Hepatocyte (in vitro differentiated cells): ENCODE data around the gene BRPF3. TPM values are rescaled to one million over a fixed set of nuclear protein-coding genes. Genes with fewer than 3 reads are reported as not detected.

ENCODE experiments used
- DNase-seq: peaks from one replicate; pipeline ENCODE4 v3.0.0-alpha.2; 2016; ENCODE audit warnings: low spot score
- H2AFZ ChIP-seq: fragments of 200-600 bp; sonication (generic); 2 replicates; pipeline ENCODE4 v1.6.0; 2016; ENCODE audit warnings: antibody characterized with exemption, mild to moderate bottlenecking
- H3K27ac ChIP-seq: fragments of 200-600 bp; sonication (generic); 2 replicates; pipeline ENCODE4 v1.5.1; 2016; ENCODE audit warnings: mild to moderate bottlenecking
- H3K27me3 ChIP-seq: fragments of 200-600 bp; sonication (generic); 2 replicates; pipeline ENCODE4 v1.6.1; 2016
- H3K36me3 ChIP-seq: fragments of 200-600 bp; sonication (generic); replicated peaks from 2 replicates; pipeline ENCODE4 v1.5.1; 2016; ENCODE audit warnings: low read depth; ENCODE audit not compliant: insufficient read depth
- H3K4me1 ChIP-seq: fragments of 200-600 bp; sonication (generic); 2 replicates; pipeline ENCODE4 v1.5.1; 2016; ENCODE audit warnings: mild to moderate bottlenecking, moderate library complexity; ENCODE audit not compliant: insufficient read depth
- H3K4me2 ChIP-seq: fragments of 200-600 bp; sonication (generic); 2 replicates; pipeline ENCODE4 v1.6.0; 2016
- H3K4me3 ChIP-seq: fragments of 200-600 bp; sonication (generic); 2 replicates; pipeline ENCODE4 v1.5.1; 2016; ENCODE audit warnings: mild to moderate bottlenecking
- H3K79me2 ChIP-seq: fragments of 200-600 bp; sonication (generic); 2 replicates; pipeline ENCODE4 v1.6.0; 2017; ENCODE audit warnings: mild to moderate bottlenecking
- H3K9me2 ChIP-seq: fragments of 200-600 bp; sonication (generic); replicated peaks from 2 replicates; pipeline ENCODE4 v1.6.0; 2017; ENCODE audit warnings: mild to moderate bottlenecking; ENCODE audit not compliant: insufficient read depth
- H3K9me3 ChIP-seq: fragments of 200-600 bp; sonication (generic); 2 replicates; pipeline ENCODE4 v1.5.1; 2016; ENCODE audit warnings: low read depth, mild to moderate bottlenecking
- H4K20me1 ChIP-seq: fragments of 200-600 bp; sonication (generic); 2 replicates; pipeline ENCODE4 v1.6.0; 2016; ENCODE audit warnings: mild to moderate bottlenecking; ENCODE audit not compliant: insufficient read depth, poor library complexity, severe bottlenecking
- EZH2 ChIP-seq: fragments of 200-600 bp; sonication (generic); IDR thresholded peaks from 2 replicates; pipeline ENCODE4 v1.6.1; 2016; ENCODE audit warnings: antibody characterized with exemption, mild to moderate bottlenecking, borderline replicate concordance
- EZH2phosphoT487 ChIP-seq: fragments of 200-600 bp; sonication (generic); IDR thresholded peaks from one replicate; pipeline ENCODE4 v1.6.1; 2018; ENCODE audit warnings: antibody characterized with exemption, mild to moderate bottlenecking, low read depth, moderate library complexity; ENCODE audit not compliant: unreplicated experiment, severe bottlenecking
- WGBS: methylation state at CpG from one replicate; pipeline ENCODE4 v1.1.6; 2016; ENCODE audit warnings: low lambda C conversion rate; ENCODE audit errors: missing lambda C conversion rate; 5-methylcytosine and 5-hydroxymethylcytosine counted together
- polyA plus RNA-seq: library from polyadenylated mRNA; unstranded; fragments of >200 nt; fragmentation: Nextera tagmentation; extraction: Ambion mirVana; gene quantifications from 2 replicates; pipeline ENCODE4 v1.2.1, GENCODE V29; 2016
- total RNA-seq: library from RNA; depleted of rRNA; stranded (reverse); fragments of >200 nt; gene quantifications from 2 replicates; pipeline ENCODE4 v1.2.3, GENCODE V29; 2014
- TF ChIP-seq, protein P1 (sequence below): fragments of 200-600 bp; sonication (generic); IDR thresholded peaks from 2 replicates; pipeline ENCODE4 v1.5.1; 2016; ENCODE audit warnings: antibody characterized with exemption, mild to moderate bottlenecking; ENCODE audit not compliant: poor library complexity

BRPF3 gene
- total and polyA plus RNA-seq, 2 experiments from 2014 or later: 25.5 to 31.4 TPM

DNA sequence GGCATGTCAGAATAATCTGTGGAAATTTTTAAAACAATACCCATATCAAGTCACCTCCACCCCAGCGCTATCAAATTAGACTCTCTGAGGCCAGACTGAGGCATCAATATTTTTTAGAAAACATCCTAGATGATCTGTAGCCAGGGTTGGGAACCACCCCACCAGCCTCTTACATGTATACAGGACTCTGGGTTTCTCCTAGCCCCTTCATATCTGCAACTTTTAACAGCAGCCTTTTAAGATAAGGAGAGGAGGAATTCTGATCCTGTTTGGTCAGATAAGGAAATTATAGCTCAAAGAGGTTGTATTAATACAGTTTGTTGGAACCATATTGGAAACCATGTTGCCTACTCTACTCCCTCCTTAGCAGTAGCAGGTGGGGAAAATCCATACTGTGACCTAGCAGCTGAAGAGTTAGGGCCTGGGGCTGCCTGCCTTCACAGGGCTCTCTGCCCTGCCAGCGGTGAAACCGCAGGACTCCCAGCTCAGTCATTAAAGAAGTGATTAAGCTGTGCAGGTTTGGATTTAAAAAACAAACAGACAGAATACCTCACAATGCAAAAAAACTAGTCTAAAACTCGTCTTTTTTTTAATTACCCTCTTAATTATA lies 30.0 kb downstream of the BRPF3 start:
- WGBS: 70% methylated on average over 4 of the region's 4 CpGs
- Histone ChIP-seq H3K4me2 (no peak overlapping the region), H3K79me2 (peaks cover 15% of the 10 kb centered on the region), H3K9me3 (no peaks in the 10 kb centered on the region), H3K4me1 (peaks cover 17% of the 10 kb centered on the region), H3K27me3 (no peaks in the 10 kb centered on the region), H3K27ac (peak overlapping the region; percentile 5), H3K9me2 (no peaks in the 10 kb centered on the region), H3K36me3 (no peaks in the 10 kb centered on the region), H4K20me1 (peaks cover 7% of the 10 kb centered on the region), H3K4me3 (no peak overlapping the region), H2AFZ (no peak overlapping the region)
- DNase-seq: no peak
- TF ChIP-seq, protein P1, sequence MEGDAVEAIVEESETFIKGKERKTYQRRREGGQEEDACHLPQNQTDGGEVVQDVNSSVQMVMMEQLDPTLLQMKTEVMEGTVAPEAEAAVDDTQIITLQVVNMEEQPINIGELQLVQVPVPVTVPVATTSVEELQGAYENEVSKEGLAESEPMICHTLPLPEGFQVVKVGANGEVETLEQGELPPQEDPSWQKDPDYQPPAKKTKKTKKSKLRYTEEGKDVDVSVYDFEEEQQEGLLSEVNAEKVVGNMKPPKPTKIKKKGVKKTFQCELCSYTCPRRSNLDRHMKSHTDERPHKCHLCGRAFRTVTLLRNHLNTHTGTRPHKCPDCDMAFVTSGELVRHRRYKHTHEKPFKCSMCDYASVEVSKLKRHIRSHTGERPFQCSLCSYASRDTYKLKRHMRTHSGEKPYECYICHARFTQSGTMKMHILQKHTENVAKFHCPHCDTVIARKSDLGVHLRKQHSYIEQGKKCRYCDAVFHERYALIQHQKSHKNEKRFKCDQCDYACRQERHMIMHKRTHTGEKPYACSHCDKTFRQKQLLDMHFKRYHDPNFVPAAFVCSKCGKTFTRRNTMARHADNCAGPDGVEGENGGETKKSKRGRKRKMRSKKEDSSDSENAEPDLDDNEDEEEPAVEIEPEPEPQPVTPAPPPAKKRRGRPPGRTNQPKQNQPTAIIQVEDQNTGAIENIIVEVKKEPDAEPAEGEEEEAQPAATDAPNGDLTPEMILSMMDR: no peak
- TF ChIP-seq EZH2 (no peak), EZH2phosphoT487 (no peak)

DNA sequence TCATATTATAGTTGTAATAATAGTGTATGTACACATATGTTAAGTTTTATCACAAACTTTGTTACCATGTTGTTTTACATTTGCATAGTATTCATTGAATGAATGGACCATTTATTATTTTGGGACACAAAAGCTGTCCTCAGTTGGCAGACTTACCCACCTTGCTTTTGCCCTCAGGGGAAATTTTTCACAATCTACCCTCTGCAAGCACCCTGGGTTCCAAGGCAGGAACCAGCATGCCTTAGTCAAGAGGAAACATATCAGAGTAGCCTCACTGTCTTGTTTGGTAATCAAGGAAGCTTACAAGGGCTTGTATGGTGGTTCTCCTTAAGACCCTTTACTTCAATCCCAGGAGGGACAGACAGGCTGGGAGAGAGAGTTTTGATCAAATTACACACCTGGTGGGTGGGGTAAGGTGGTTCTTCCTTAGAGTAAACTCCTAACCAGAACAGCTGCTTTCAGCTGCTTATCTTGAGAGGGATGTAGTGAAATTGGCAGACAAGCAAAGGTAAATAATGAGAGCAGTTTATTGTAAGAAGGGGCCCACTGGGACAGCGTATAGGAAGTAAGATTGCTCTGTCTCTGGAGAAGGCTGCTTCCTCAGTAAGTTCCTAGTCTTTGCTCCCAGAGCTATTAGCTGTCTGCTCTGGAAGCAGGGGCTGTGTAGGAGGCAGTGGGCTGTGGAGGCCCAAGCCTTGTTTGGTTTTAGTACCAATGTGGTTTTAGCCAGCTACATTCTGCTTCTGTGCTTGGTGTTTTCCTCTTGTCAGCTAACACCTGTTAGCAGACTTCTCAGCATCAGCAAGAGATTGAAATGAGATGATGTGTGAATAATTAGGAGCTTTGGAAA lies 31.1 kb downstream of the BRPF3 start:
- H3K27ac ChIP-seq: peak overlapping the region; percentile 69
- WGBS: 63% methylated on average over 1 of the region's 1 CpG
- no peaks in the 10 kb centered on the region for H3K9me3 ChIP-seq
- no peak overlapping the region for H2AFZ ChIP-seq
- peaks cover 9% of the 10 kb centered on the region for H3K79me2 ChIP-seq
- no peaks in the 10 kb centered on the region for H3K27me3 ChIP-seq
- no peaks in the 10 kb centered on the region for H3K9me2 ChIP-seq
- H3K4me1 ChIP-seq: peaks cover 17% of the 10 kb centered on the region
- H3K4me2 ChIP-seq: peak overlapping the region; percentile 0
- peak; percentile 51 for DNase-seq
- no peaks in the 10 kb centered on the region for H3K36me3 ChIP-seq
- H4K20me1 ChIP-seq: peaks cover 7% of the 10 kb centered on the region
- no peak overlapping the region for H3K4me3 ChIP-seq
- TF ChIP-seq EZH2 (no peak), EZH2phosphoT487 (no peak)
- TF ChIP-seq, protein P1: no peak

DNA sequence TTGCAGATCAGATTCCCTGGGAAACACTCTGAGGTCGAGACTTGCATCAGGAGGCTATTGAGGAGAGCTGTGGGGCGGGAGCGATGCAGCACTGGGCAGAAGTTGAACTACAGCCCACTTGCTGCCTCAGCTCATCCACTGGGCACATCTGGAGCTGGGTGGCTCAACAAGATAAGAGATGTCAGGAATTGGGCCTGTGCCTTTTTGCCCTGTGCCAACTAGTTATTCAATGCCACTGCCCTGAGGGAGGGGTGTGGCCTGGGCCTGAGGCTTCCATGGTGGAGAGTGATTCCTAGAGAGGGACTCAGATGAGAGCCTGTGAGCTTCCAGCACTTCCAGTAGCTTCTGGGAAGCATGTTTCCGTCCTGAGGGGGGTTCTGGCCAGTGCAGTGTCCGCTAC lies 32.7 kb downstream of the BRPF3 start:
- Histone ChIP-seq H2AFZ (no peak overlapping the region), H3K4me3 (no peak overlapping the region), H3K79me2 (peaks cover 2% of the 10 kb centered on the region), H3K9me2 (no peaks in the 10 kb centered on the region), H3K4me1 (peaks cover 16% of the 10 kb centered on the region), H3K27me3 (no peaks in the 10 kb centered on the region), H3K9me3 (no peaks in the 10 kb centered on the region), H3K27ac (no peak overlapping the region), H3K4me2 (no peak overlapping the region), H4K20me1 (peaks cover 7% of the 10 kb centered on the region), H3K36me3 (no peaks in the 10 kb centered on the region)
- TF ChIP-seq EZH2phosphoT487 (no peak), EZH2 (no peak)
- TF ChIP-seq, protein P1: no peak
- 97% methylated on average over 5 of the region's 5 CpGs for WGBS
- no peak for DNase-seq
